Measurements from ENCODE around the gene MUC13.

The MUC13 gene

GRCh38 chr3:124860599-124860998 lies 74.0 kb downstream of the MUC13 start:
- TF ChIP-seq YY1 (IDR thresholded peaks at IDR 0.05; ENCODE audit: low read depth) (no peak), TEAD4 (IDR thresholded peaks at IDR 0.05) (peak; percentile 90), ZBTB7A (IDR thresholded peaks at IDR 0.05; ENCODE audit: low read depth) (no peak), NFIC (IDR thresholded peaks at IDR 0.05) (peak; percentile 89), TCF12 (IDR thresholded peaks at IDR 0.05; ENCODE audit: low read depth) (peak; percentile 48; the same call in 1 of the 2 replicates), EP300 (IDR thresholded peaks at IDR 0.05; ENCODE audit: borderline replicate concordance) (peak; percentile 59; the same call in 1 of the 2 replicates)
- TF ChIP-seq, protein P1, sequence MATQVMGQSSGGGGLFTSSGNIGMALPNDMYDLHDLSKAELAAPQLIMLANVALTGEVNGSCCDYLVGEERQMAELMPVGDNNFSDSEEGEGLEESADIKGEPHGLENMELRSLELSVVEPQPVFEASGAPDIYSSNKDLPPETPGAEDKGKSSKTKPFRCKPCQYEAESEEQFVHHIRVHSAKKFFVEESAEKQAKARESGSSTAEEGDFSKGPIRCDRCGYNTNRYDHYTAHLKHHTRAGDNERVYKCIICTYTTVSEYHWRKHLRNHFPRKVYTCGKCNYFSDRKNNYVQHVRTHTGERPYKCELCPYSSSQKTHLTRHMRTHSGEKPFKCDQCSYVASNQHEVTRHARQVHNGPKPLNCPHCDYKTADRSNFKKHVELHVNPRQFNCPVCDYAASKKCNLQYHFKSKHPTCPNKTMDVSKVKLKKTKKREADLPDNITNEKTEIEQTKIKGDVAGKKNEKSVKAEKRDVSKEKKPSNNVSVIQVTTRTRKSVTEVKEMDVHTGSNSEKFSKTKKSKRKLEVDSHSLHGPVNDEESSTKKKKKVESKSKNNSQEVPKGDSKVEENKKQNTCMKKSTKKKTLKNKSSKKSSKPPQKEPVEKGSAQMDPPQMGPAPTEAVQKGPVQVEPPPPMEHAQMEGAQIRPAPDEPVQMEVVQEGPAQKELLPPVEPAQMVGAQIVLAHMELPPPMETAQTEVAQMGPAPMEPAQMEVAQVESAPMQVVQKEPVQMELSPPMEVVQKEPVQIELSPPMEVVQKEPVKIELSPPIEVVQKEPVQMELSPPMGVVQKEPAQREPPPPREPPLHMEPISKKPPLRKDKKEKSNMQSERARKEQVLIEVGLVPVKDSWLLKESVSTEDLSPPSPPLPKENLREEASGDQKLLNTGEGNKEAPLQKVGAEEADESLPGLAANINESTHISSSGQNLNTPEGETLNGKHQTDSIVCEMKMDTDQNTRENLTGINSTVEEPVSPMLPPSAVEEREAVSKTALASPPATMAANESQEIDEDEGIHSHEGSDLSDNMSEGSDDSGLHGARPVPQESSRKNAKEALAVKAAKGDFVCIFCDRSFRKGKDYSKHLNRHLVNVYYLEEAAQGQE (IDR thresholded peaks at IDR 0.05; ENCODE audit: low read depth), result no peak
- TF ChIP-seq, protein P2, sequence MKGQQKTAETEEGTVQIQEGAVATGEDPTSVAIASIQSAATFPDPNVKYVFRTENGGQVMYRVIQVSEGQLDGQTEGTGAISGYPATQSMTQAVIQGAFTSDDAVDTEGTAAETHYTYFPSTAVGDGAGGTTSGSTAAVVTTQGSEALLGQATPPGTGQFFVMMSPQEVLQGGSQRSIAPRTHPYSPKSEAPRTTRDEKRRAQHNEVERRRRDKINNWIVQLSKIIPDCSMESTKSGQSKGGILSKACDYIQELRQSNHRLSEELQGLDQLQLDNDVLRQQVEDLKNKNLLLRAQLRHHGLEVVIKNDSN (IDR thresholded peaks at IDR 0.05), result no peak
- TF ChIP-seq, protein P3, sequence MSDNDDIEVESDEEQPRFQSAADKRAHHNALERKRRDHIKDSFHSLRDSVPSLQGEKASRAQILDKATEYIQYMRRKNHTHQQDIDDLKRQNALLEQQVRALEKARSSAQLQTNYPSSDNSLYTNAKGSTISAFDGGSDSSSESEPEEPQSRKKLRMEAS (IDR thresholded peaks at IDR 0.05), result peak; percentile 43; the same call in 1 of the 2 replicates

GRCh38 chr3:124859025-124859424 lies 75.5 kb downstream of the MUC13 start:
- TF ChIP-seq, protein P2 (IDR thresholded peaks at IDR 0.05), result no peak
- TF ChIP-seq RAD21 (IDR thresholded peaks at IDR 0.05; ENCODE audit: low read depth), result no peak
- TF ChIP-seq, protein P3 (IDR thresholded peaks at IDR 0.05), result no peak
- TF ChIP-seq, protein P1 (IDR thresholded peaks at IDR 0.05; ENCODE audit: low read depth), result no peak
- no peak for TF ChIP-seq ZBTB7A (IDR thresholded peaks at IDR 0.05; ENCODE audit: low read depth)
- TF ChIP-seq TCF12 (IDR thresholded peaks at IDR 0.05; ENCODE audit: low read depth), result no peak
- TF ChIP-seq YY1 (IDR thresholded peaks at IDR 0.05; ENCODE audit: low read depth), result no peak
- TF ChIP-seq TAF1 (IDR thresholded peaks at IDR 0.05; ENCODE audit: low read depth), result no peak
- TF ChIP-seq TEAD4 (IDR thresholded peaks at IDR 0.05), result no peak
- no peak for TF ChIP-seq CEBPB (IDR thresholded peaks at IDR 0.05)
- no peak for TF ChIP-seq EGR1 (IDR thresholded peaks at IDR 0.05)
- TF ChIP-seq EP300 (IDR thresholded peaks at IDR 0.05; ENCODE audit: borderline replicate concordance), result no peak
- TF ChIP-seq NFIC (IDR thresholded peaks at IDR 0.05), result no peak
- TF ChIP-seq CREB1 (IDR thresholded peaks at IDR 0.05; ENCODE audit: low read depth), result no peak
- no peak for TF ChIP-seq FOXM1 (IDR thresholded peaks at IDR 0.05; ENCODE audit: borderline replicate concordance, low read depth)

GRCh38 chr3:124858275-124858674 lies 76.3 kb downstream of the MUC13 start:
- TF ChIP-seq, protein P3 (IDR thresholded peaks at IDR 0.05), result no peak
- TF ChIP-seq FOXM1 (IDR thresholded peaks at IDR 0.05; ENCODE audit: borderline replicate concordance, low read depth) (no peak), EGR1 (IDR thresholded peaks at IDR 0.05) (no peak), CREB1 (IDR thresholded peaks at IDR 0.05; ENCODE audit: low read depth) (no peak), YY1 (IDR thresholded peaks at IDR 0.05; ENCODE audit: low read depth) (no peak), TCF12 (IDR thresholded peaks at IDR 0.05; ENCODE audit: low read depth) (no peak), TEAD4 (IDR thresholded peaks at IDR 0.05) (no peak), RAD21 (IDR thresholded peaks at IDR 0.05; ENCODE audit: low read depth) (no peak), ZBTB7A (IDR thresholded peaks at IDR 0.05; ENCODE audit: low read depth) (no peak), TAF1 (IDR thresholded peaks at IDR 0.05; ENCODE audit: low read depth) (no peak), EP300 (IDR thresholded peaks at IDR 0.05; ENCODE audit: borderline replicate concordance) (no peak)
- TF ChIP-seq, protein P2 (IDR thresholded peaks at IDR 0.05), result no peak

GRCh38 chr3:124856677-124857076 lies 77.9 kb downstream of the MUC13 start:
- TF ChIP-seq RAD21 (IDR thresholded peaks at IDR 0.05; ENCODE audit: low read depth) (no peak), CREB1 (IDR thresholded peaks at IDR 0.05; ENCODE audit: low read depth) (no peak), EP300 (IDR thresholded peaks at IDR 0.05; ENCODE audit: borderline replicate concordance) (no peak), TEAD4 (IDR thresholded peaks at IDR 0.05) (no peak), TCF12 (IDR thresholded peaks at IDR 0.05; ENCODE audit: low read depth) (no peak), TAF1 (IDR thresholded peaks at IDR 0.05; ENCODE audit: low read depth) (no peak), NFIC (IDR thresholded peaks at IDR 0.05) (no peak), YY1 (IDR thresholded peaks at IDR 0.05; ENCODE audit: low read depth) (no peak)
- TF ChIP-seq, protein P3 (IDR thresholded peaks at IDR 0.05), result no peak

Measured in Ishikawa (cell line).